Esophagus muscularis mucosa (tissue), 4 donors: ENCODE measurements around the gene CELF2. TPM values are rescaled to one million over a fixed set of nuclear protein-coding genes. Genes with fewer than 3 reads are reported as not detected.
A peak's percentile ranks its signal among the peaks of the same experiment; 100 is the strongest.

Experiments
- DNase-seq: peaks from one replicate; pipeline ENCODE4 v3.0.0-alpha.2; 2017; ENCODE audit errors: extremely low spot score
- H3K27ac ChIP-seq, 4 donors: fragments of 200-600 bp; sonication (generic); replicated peaks in 1 of 4; 1 replicate in 3 of 4; 2 replicates in 1 of 4; pipeline ENCODE4 v1.5.1; 2016 to 2019; ENCODE audit warnings: mild to moderate bottlenecking in 1 of 4
- H3K27me3 ChIP-seq, 4 donors: fragments of 200-600 bp; sonication (generic); one replicate each; pipeline versions ENCODE4 v1.5.1 to v1.6.0; 2016 to 2019
- H3K36me3 ChIP-seq, 4 donors: fragments of 200-600 bp; sonication (generic); one replicate each; pipeline ENCODE4 v1.5.1; 2016 to 2019
- H3K4me1 ChIP-seq, 4 donors: fragments of 200-600 bp; sonication (generic); one replicate each; pipeline ENCODE4 v1.5.1; 2016 to 2019
- H3K4me3 ChIP-seq, 4 donors: fragments of 200-600 bp; sonication (generic); 1 replicate in 2 of 4; 2 replicates in 2 of 4; pipeline ENCODE4 v1.5.1; 2016 to 2019; ENCODE audit warnings: mild to moderate bottlenecking in 4 of 4, moderate library complexity in 1 of 4
- H3K9me3 ChIP-seq, 4 donors: fragments of 200-600 bp; sonication (generic); 1 replicate in 3 of 4; 2 replicates in 1 of 4; pipeline ENCODE4 v1.5.1; 2016 to 2019
- CTCF ChIP-seq, 3 experiments: fragments of 200-600 bp in 2 of 3; fragments of 450-650 bp in 1 of 3; sonication (generic) in 2 of 3; IDR thresholded peaks; one replicate each; pipeline ENCODE4 v1.5.1; 2017 to 2019; ENCODE audit warnings: antibody characterized with exemption in 3 of 3, mild to moderate bottlenecking in 2 of 3, moderate library complexity in 1 of 3
- EP300 ChIP-seq: sonication (generic); formaldehyde crosslinking; IDR thresholded peaks from one replicate; pipeline ENCODE4 v1.6.1; 2017; ENCODE audit warnings: antibody characterized with exemption
- POLR2A ChIP-seq: fragments of 450-650 bp; IDR thresholded peaks from one replicate; pipeline ENCODE4 v1.6.1; 2017; ENCODE audit warnings: antibody characterized with exemption, moderate library complexity, mild to moderate bottlenecking, low read depth
- POLR2AphosphoS5 ChIP-seq, 2 donors: sonication (generic); formaldehyde crosslinking; IDR thresholded peaks; one replicate each; pipeline ENCODE4 v1.6.1; 2017; ENCODE audit warnings: antibody characterized with exemption in 2 of 2
- WGBS: methylation state at CpG from one replicate; pipeline ENCODE4 v1.1.5; 2018; 5-methylcytosine and 5-hydroxymethylcytosine counted together
- intact Hi-C: fragments of 100-400 bp; cut with DNase I; formaldehyde crosslinking; loops from one replicate; pipeline ENCODE4 v1.15.1; 2023
- total RNA-seq, 4 donors: library from RNA; depleted of rRNA; stranded (reverse); fragments of >200 nt; gene quantifications; one replicate each; pipeline versions ENCODE4 v1.1.0 to v1.2.1, GENCODE V29; 2016

Gene CELF2
- total RNA-seq, 4 donors from 2014 or later = 81.8 to 128 (median 104) TPM

GRCh38 chr10:11035301-11035991 is 17.8 kb downstream of the CELF2 start:
- no peaks in the 10 kb centered on the region for H3K36me3 ChIP-seq

GRCh38 chr10:11036424-11037011 is 18.8 kb downstream of the CELF2 start:
- peaks cover 34 to 50% (median 45%) of the 10 kb centered on the region in 4 donors for H3K4me1 ChIP-seq
- no peak overlapping the region for H3K27ac ChIP-seq
- no peaks in the 10 kb centered on the region for H3K27me3 ChIP-seq
- TF ChIP-seq POLR2A (no peak), CTCF (IDR thresholded peaks at IDR 0.05) (peak; percentile 58 to 67 (median 63)), EP300 (no peak)
- no peaks in the 10 kb centered on the region for H3K36me3 ChIP-seq
- H3K9me3 ChIP-seq = no peaks in the 10 kb centered on the region
- H3K4me3 ChIP-seq = no peak overlapping the region
- WGBS = 79% methylated on average over 5 of the region's 5 CpGs
- DNase-seq = no peak
- intact Hi-C loops = no loop called here

More at GRCh38 chr10:11035301-11035991, 17.8 kb downstream of the CELF2 start:
- TF ChIP-seq POLR2AphosphoS5 (IDR thresholded peaks at IDR 0.05) = peak; percentile 40 to 73
- no peak for TF ChIP-seq POLR2A
- no peaks in the 10 kb centered on the region for H3K27me3 ChIP-seq
- no peak for DNase-seq
- no peaks in the 10 kb centered on the region for H3K9me3 ChIP-seq
- no peak overlapping the region for H3K4me3 ChIP-seq
- peaks cover 34 to 47% (median 43%) of the 10 kb centered on the region in 4 donors for H3K4me1 ChIP-seq
- intact Hi-C loops = no loop called here
- WGBS = 40% methylated on average over 4 of the region's 4 CpGs
- H3K27ac ChIP-seq = peak overlapping the region; percentile 20 to 50 (median 32)

- Histone ChIP-seq H3K4me1 (peaks cover 37 to 56% (median 46%) of the 10 kb centered on the region in 4 donors), H3K27me3 (no peaks in the 10 kb centered on the region), H3K9me3 (no peaks in the 10 kb centered on the region), H3K27ac (no peak overlapping the region), H3K4me3 (no peak overlapping the region), H3K36me3 (no peaks in the 10 kb centered on the region)
- DNase-seq = no peak
- intact Hi-C loops = no loop called here
- 65% methylated on average over 4 of the region's 4 CpGs for WGBS
- TF ChIP-seq EP300 (no peak), CTCF (IDR thresholded peaks at IDR 0.05) (no peak), POLR2AphosphoS5 (IDR thresholded peaks at IDR 0.05) (no peak), POLR2A (no peak)
These were observed 20.3 kb downstream of the CELF2 start for GRCh38 chr10:11037991-11038390.

GRCh38 chr10:11042357-11042756 is 24.7 kb downstream of the CELF2 start:
- H3K27ac ChIP-seq = no peak overlapping the region
- no peak overlapping the region for H3K4me3 ChIP-seq
- intact Hi-C loops = loop anchor here (10.0 kb wide), 2 partner anchors 122 to 222 kb away; no protein-coding TSS in a partner anchor
- DNase-seq = no peak
- no peaks in the 10 kb centered on the region for H3K27me3 ChIP-seq
- WGBS = 81% methylated on average over 4 of the region's 4 CpGs
- TF ChIP-seq EP300 (no peak), POLR2AphosphoS5 (IDR thresholded peaks at IDR 0.05) (no peak), CTCF (IDR thresholded peaks at IDR 0.05) (no peak), POLR2A (no peak)
- H3K36me3 ChIP-seq = peaks cover 0 to 5% (median 0%) of the 10 kb centered on the region in 4 donors
- H3K4me1 ChIP-seq = peaks cover 29 to 53% (median 30%) of the 10 kb centered on the region in 4 donors
- no peaks in the 10 kb centered on the region for H3K9me3 ChIP-seq

GRCh38 chr10:11043039-11043438 is 25.4 kb downstream of the CELF2 start:
- no peak overlapping the region for H3K27ac ChIP-seq
- no peaks in the 10 kb centered on the region for H3K27me3 ChIP-seq
- H3K4me1 ChIP-seq = peaks cover 31 to 57% (median 33%) of the 10 kb centered on the region in 4 donors
- no peak overlapping the region for H3K4me3 ChIP-seq
- no peak for DNase-seq
- intact Hi-C loops = loop anchor here (10.0 kb wide), 2 partner anchors 122 to 222 kb away; no protein-coding TSS in a partner anchor
- 90% methylated on average over 4 of the region's 4 CpGs for WGBS
- peaks cover 0 to 5% (median 0%) of the 10 kb centered on the region in 4 donors for H3K36me3 ChIP-seq
- no peaks in the 10 kb centered on the region for H3K9me3 ChIP-seq
- TF ChIP-seq POLR2A = no peak
- no peak for TF ChIP-seq CTCF (IDR thresholded peaks at IDR 0.05)
- TF ChIP-seq EP300 = no peak
- TF ChIP-seq POLR2AphosphoS5 (IDR thresholded peaks at IDR 0.05) = no peak
